D721Med (cell line): ENCODE results near the gene IFIH1.

Source experiments
- DNase-seq: peaks from one replicate; pipeline ENCODE4 v3.0.0; 2011; ENCODE audit warnings: low spot score; ENCODE audit not compliant: insufficient read length
- FAIRE-seq: peaks from 2 replicates; lab custom pipeline; 2011; peaks lifted over from hg19 to GRCh38; lab: Jason Lieb, UNC
- CTCF ChIP-seq: IDR thresholded peaks from 2 replicates; pipeline ENCODE4 v1.5.1; 2012; ENCODE audit warnings: mild to moderate bottlenecking, control low read depth; ENCODE audit not compliant: insufficient read depth; ENCODE audit errors: missing control alignments

Gene IFIH1

DNA sequence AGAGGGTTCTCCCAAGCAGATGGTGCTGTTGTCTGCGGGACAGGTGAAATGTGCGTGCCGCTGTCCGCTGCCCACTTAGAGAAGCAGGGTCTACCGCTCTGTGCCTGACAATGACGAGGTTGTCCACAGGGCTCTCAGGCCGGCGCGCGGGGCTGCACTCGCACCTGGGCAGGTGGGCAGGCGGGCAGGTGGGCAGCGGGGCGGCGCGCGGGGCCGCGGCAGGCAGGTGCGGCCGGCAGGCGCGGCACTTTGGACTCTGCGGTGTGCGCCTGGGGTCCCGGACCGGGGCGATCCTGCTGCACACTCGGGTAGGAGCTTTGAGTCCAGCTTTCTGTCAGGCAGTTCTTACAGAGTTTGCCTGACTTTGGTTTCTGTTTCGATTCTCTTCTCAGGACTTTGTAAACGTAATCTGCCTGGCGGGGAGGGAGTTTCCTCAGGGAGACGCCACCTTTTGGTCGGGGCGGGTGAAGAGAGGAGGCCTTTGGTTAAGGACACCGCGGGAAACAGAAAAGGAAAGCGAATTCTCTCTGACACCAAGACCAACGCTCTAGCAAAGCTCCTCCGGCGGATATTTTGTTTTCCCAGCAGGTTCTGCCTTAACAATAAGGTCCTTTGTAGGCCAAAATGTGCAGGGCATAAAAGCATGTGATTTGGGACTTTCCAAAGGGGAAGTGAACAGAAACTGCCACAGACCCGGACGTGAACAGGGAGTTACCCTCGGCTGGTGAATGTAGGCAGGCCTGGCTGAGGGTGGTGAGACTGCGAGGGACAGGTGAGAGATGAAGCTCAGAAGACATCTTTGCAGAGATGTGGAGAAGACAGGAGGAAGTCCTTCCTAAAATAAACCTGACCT is at the start of gene IFIH1:
IFIH1 (minus strand) TSS at position 357 of the 853 bp plus-strand sequence. CDS start 377 bp downstream, outside the sequence.
- DNase-seq (no peak), FAIRE-seq (no peak)
- TF ChIP-seq CTCF, result no peak

DNA sequence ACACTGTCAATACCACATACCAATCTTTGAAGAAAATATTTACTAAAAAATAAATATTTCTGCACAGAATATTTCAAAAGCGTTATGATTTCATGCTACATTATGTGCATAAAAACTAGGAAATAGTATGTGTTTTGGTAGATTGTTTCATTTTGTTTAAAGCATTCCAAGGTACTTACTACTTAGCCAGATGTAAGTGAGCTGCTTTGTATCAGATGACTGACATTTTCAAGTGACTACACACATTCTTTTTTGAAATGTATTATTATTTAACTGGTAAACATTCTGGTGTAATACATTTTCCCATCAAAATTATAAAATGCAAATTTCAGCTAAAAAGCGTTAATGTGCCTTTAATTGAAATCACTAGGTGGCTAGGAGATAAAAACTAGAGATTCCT is 46.9 kb upstream of the IFIH1 start:
- no peak for FAIRE-seq
- no peak for TF ChIP-seq CTCF
- DNase-seq, result no peak

DNA sequence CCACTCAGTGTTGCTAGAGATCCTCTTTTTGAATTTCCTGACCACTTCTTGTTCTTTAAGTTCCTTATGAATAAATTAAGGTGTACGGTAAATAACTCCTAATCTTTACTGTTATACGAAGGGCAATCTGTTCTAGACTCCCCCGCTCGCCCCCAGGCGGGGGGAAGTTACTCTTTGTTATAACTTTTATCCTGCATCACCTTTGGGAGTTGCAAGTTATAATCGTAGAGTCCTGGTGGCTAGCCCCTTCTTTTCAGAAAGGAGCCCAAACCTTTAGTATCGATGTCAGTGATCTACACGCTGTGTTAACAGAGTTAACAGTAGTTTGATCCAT is 26.1 kb upstream of the IFIH1 start:
- FAIRE-seq, result no peak
- no peak for DNase-seq
- no peak for TF ChIP-seq CTCF

- no peak for TF ChIP-seq CTCF
- no peak for FAIRE-seq
- DNase-seq, result no peak
Observed at GRCh38 chr2:162343824-162344616, 25.5 kb upstream of the IFIH1 start, which contains the start of gene GCA. GCA (plus strand) TSS chr2:162344132; CDS start chr2:162344249, 117 bp downstream.

- DNase-seq (no peak), FAIRE-seq (no peak)
- TF ChIP-seq CTCF, result no peak
Observed at GRCh38 chr2:162343492-162343823, 25.0 kb upstream of the IFIH1 start.

- FAIRE-seq, result no peak
Observed at GRCh38 chr2:162342841-162343240, 24.4 kb upstream of the IFIH1 start.

More at GRCh38 chr2:162342841-162343240, 24.4 kb upstream of the IFIH1 start:
- TF ChIP-seq CTCF, result no peak
- no peak for DNase-seq
